BE2C (cell line): ENCODE data around the gene PANX3.
A peak's percentile ranks its signal among the peaks of the same experiment; 100 is the strongest.

Experiments
- DNase-seq: peaks from one replicate; pipeline ENCODE4 v3.0.0-alpha.2; 2020
- H3K27me3 ChIP-seq: fragments of 250-450 bp; sonication (Bioruptor Pico); 2 replicates; pipeline ENCODE4 v1.5.1; 2020; ENCODE audit warnings: mild to moderate bottlenecking
- H3K36me3 ChIP-seq: fragments of 250-450 bp; sonication (Bioruptor Pico); 2 replicates; pipeline ENCODE4 v1.5.1; 2020; ENCODE audit warnings: mild to moderate bottlenecking
- H3K4me1 ChIP-seq: fragments of 250-450 bp; sonication (Bioruptor Pico); 2 replicates; pipeline ENCODE4 v1.5.1; 2020
- H3K4me3 ChIP-seq: 2 replicates; pipeline ENCODE4 v1.5.1; 2011; ENCODE audit warnings: low read depth, low read length
- H3K9me3 ChIP-seq: fragments of 250-450 bp; sonication (Bioruptor Pico); 2 replicates; pipeline ENCODE4 v1.5.1; 2020
- CTCF ChIP-seq: IDR thresholded peaks from 2 replicates; pipeline ENCODE4 v1.5.1; 2012; ENCODE audit warnings: mild to moderate bottlenecking, low read depth, low read length

PANX3 gene

GRCh38 chr11:124662106-124662505, 50.9 kb downstream of the PANX3 start:
- H3K4me3 ChIP-seq: no peak overlapping the region
- peaks cover 3% of the 10 kb centered on the region for H3K27me3 ChIP-seq
- no peak for TF ChIP-seq CTCF
- no peaks in the 10 kb centered on the region for H3K36me3 ChIP-seq
- DNase-seq: no peak
- no peaks in the 10 kb centered on the region for H3K4me1 ChIP-seq
- H3K9me3 ChIP-seq: no peaks in the 10 kb centered on the region

- no peaks in the 10 kb centered on the region for H3K36me3 ChIP-seq
- no peak overlapping the region for H3K4me3 ChIP-seq
- H3K4me1 ChIP-seq: no peaks in the 10 kb centered on the region
- peaks cover 5% of the 10 kb centered on the region for H3K27me3 ChIP-seq
- H3K9me3 ChIP-seq: no peaks in the 10 kb centered on the region
- no peak for TF ChIP-seq CTCF
- DNase-seq: no peak
Observed at GRCh38 chr11:124663861-124664260, 52.6 kb downstream of the PANX3 start.

GRCh38 chr11:124667601-124668000, 56.4 kb downstream of the PANX3 start:
- Histone ChIP-seq H3K36me3 (no peaks in the 10 kb centered on the region), H3K27me3 (peaks cover 5% of the 10 kb centered on the region), H3K9me3 (no peaks in the 10 kb centered on the region), H3K4me3 (no peak overlapping the region), H3K4me1 (no peaks in the 10 kb centered on the region)
- no peak for DNase-seq
- no peak for TF ChIP-seq CTCF

- peak; percentile 59 for DNase-seq
- H3K27me3 ChIP-seq: peaks cover 5% of the 10 kb centered on the region
- no peak overlapping the region for H3K4me3 ChIP-seq
- H3K4me1 ChIP-seq: no peaks in the 10 kb centered on the region
- TF ChIP-seq CTCF: peak; percentile 63
- no peaks in the 10 kb centered on the region for H3K9me3 ChIP-seq
- H3K36me3 ChIP-seq: no peaks in the 10 kb centered on the region
Observed at GRCh38 chr11:124669193-124669592, 58.0 kb downstream of the PANX3 start.
